ENCODE measurements around the gene USP13. TPM values are rescaled to one million over a fixed set of nuclear protein-coding genes. Genes with fewer than 3 reads are reported as not detected.
"Not testable (repeated sequence)": the region's sequence is repeated elsewhere in the genome, so short reads cannot be mapped to it uniquely, and the experiment has no call there.

The USP13 gene
- polyA plus RNA-seq, 3 donors, result 14.1 to 16.7 (median 15.8) TPM

- DNase-seq (ENCODE audit: low read depth in 3 of 3, low spot score in 2 of 3), result not testable (repeated sequence)
Measured at GRCh38 chr3:179782841-179783240, 130.0 kb downstream of the USP13 start.

DNA sequence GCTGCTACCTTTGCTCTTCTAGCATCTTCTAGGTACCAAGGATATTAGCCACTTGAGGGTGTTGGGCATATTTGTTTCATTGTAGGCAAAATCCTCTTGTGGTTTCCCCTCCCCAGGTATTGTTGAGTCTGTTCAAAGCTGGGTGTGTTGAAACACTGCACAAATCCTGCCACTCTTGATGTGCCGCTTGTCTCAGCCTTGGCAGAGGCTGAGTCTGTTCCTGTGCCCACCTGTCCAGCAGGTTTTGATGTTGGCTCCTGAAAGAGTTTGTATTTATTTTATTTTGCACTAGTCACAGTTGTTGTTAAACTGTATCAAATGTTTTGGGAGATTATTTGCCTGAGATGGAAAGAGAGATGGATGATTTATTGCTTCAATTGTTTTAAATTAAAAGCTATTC is 136.2 kb downstream of the USP13 start:
- DNase-seq (ENCODE audit: low read depth in 3 of 3, low spot score in 2 of 3), result no peak

DNA sequence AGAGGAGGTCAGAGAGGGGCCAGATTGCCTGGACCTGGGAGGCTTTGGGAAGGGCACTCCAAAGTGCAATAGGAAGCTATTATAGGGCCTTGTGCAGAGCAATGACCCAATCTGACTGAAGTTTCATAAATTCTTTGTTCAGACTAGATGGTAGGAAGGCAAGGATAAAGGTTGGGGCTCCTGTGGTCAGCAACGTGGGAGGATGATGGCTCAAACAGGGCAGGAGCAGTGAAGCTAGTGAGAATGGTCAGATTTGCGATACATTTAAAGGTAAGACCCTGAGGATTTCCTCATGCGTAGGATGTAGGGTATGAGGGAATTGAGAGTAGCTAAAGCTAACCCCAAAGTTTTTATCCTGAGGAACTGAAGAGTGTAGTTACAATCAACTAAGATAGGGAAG is 139.0 kb downstream of the USP13 start:
- no peak for DNase-seq (ENCODE audit: low read depth in 3 of 3, low spot score in 2 of 3)

GRCh38 chr3:179794355-179794754 is 141.5 kb downstream of the USP13 start:
- no peak for DNase-seq (ENCODE audit: low read depth in 3 of 3, low spot score in 2 of 3)

DNA sequence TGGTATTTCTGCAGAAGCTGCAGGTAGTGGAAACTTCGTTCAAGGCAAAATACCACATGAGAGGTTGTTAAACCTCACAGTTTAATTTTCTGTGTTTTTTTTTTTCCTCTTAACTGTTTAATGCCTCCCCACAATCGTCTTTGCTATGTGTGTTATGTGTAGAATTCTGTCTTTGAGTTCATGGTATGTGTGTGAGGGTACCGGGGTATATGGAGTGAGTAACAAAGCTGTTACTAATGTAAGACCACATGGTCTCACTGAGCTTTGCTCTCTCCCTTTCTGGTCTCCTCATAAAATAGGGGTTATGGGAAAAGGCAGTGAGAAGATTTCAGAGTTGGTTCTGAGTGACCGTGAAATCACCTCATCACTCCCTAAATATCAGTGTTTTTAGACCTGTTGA is 143.6 kb downstream of the USP13 start:
- no peak for DNase-seq (ENCODE audit: low read depth in 3 of 3, low spot score in 2 of 3)

DNA sequence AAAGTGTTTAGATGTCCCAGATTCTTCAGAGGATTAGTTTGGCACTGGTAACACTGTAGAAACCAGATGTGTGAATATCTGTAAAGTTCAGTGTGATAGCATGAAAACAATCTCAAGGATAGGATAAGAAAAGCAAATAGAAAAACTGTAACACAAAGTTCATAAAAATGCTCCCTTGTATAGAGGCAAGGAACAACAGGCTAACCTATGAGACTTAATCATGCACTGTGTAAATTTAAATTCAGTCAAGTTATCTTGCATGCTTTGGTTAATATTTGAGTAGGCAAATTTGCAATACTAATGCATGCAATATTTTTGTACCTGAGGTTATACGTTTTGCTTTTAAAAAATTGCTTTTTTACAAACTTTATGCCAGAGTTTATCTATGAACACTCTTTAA is 144.4 kb downstream of the USP13 start:
- no peak for DNase-seq (ENCODE audit: low read depth in 3 of 3, low spot score in 2 of 3)

DNA sequence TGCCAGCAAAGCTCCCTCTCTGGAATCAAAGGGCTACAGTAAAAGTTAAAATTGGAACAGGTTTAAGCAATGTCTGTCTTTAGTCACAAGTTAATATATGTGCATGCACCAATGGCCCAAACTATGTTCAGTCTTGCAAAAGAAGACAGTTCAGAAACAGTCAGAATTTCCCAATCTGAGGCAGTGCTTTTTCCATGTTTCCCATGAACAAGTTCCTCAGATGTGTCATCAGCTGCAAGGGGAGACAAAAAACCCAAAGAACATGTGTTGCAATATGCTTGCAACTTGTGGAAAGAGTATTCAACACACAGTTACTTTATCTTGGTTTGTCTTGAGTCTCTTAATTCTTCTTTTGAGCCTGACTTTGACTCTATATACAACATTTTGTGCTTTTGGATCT is 148.4 kb downstream of the USP13 start:
- no peak for DNase-seq (ENCODE audit: low read depth in 3 of 3, low spot score in 2 of 3)

GRCh38 chr3:179801856-179802255 is 149.0 kb downstream of the USP13 start:
- no peak for DNase-seq (ENCODE audit: low read depth in 3 of 3, low spot score in 2 of 3)

DNA sequence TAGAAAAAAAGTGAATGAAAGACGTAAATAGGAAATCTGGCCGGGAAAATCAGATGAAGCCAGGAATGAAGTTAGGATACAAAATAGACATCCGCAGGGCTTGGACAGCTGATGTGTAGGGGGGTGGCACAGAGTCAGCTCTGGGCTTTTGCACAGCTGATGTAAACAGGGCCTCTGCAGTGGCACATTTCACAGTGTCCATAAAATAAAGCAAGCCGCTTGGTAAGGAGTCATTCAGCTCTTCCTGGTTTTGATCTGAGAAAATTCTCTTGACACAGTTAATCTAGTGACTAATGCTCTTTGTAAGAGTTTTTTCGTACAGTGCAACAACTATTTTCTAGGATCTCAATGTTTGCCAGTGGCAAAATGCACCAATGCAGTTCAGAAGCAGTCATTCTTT is 153.3 kb downstream of the USP13 start:
- DNase-seq (ENCODE audit: low read depth in 3 of 3, low spot score in 2 of 3), result no peak

DNA sequence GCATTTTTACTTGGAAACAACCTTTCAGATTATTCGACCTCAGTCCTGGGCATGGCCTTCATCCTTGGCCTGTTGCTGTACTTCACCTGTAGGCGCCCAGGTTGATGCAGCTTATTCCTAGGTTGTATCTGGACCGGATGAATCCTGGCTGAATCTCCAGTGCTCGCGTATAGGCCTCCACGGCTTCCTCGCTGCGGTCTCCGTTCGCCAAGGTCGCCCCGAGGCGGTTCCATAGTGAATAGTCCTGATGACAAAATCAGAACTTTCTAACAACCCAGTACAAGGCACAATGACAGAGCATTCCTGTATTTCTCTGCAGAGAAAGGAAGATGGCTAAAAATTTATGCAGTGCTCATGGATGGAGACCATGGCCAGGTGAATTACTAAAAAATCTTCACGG is 154.7 kb downstream of the USP13 start:
- no peak for DNase-seq (ENCODE audit: low read depth in 3 of 3, low spot score in 2 of 3)

- DNase-seq (ENCODE audit: low read depth in 3 of 3, low spot score in 2 of 3), result no peak
Measured at GRCh38 chr3:179809639-179810038, 156.8 kb downstream of the USP13 start.

- DNase-seq (ENCODE audit: low read depth in 3 of 3, low spot score in 2 of 3), result peak; percentile 8 to 29 (median 27)
Measured at GRCh38 chr3:179811321-179812095, 158.7 kb downstream of the USP13 start.

- DNase-seq (ENCODE audit: low read depth in 3 of 3, low spot score in 2 of 3), result no peak
Measured at GRCh38 chr3:179812096-179812382, 159.2 kb downstream of the USP13 start.

GRCh38 chr3:179819379-179819778 is 166.5 kb downstream of the USP13 start:
- no peak for DNase-seq (ENCODE audit: low read depth in 3 of 3, low spot score in 2 of 3)

GRCh38 chr3:179822296-179822695 is 169.5 kb downstream of the USP13 start:
- no peak for DNase-seq (ENCODE audit: low read depth in 3 of 3, low spot score in 2 of 3)

GRCh38 chr3:179825527-179826246 is 172.8 kb downstream of the USP13 start:
- no peak for DNase-seq (ENCODE audit: low read depth in 3 of 3, low spot score in 2 of 3)

DNA sequence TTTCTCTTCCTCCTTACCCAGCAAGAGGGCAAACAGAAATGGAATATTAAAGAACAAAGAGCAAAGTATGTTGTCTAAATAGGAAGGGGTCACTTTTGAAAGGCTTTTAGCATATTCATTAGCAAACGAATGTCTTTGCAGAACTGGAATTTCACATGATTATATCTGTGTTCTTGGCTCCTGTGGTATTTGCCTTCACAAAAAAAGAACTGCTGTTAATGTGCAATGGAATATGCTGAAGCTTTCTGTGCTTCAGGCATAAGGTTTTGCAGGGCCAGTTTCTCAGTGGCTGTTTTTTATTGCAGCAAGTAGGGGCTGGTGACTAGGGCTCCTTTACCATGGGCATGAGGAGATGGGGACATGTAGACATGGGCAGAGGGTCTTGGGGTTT is 173.4 kb downstream of the USP13 start:
- DNase-seq (ENCODE audit: low read depth in 3 of 3, low spot score in 2 of 3), result no peak

GRCh38 chr3:179828738-179829137 is 175.9 kb downstream of the USP13 start:
- DNase-seq (ENCODE audit: low read depth in 3 of 3, low spot score in 2 of 3), result no peak

- DNase-seq (ENCODE audit: low read depth in 3 of 3, low spot score in 2 of 3), result no peak
Measured at GRCh38 chr3:179829401-179829800, 176.6 kb downstream of the USP13 start.

- no peak for DNase-seq (ENCODE audit: low read depth in 3 of 3, low spot score in 2 of 3)
Measured at GRCh38 chr3:179832333-179832854, 179.6 kb downstream of the USP13 start.

DNA sequence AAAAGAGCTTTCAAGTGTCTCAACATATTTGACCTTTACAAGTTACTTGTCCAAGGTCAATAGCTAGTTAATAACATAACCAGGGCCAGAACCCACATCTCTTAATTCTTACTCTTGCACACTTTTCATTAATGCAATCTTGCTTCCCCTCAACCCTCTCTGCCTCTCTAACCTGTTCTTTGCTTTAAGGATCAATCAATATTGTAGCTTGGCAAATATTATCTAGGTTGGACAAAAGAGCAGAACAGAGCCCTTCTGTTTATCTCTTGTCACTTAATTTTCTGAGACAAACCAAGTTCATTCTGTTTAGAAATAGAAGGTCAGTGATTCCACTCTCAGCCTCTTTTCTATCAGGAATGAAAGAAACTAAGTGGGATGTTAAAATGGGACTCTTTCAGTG is 180.5 kb downstream of the USP13 start:
- DNase-seq (ENCODE audit: low read depth in 3 of 3, low spot score in 2 of 3), result no peak

- no peak for DNase-seq (ENCODE audit: low read depth in 3 of 3, low spot score in 2 of 3)
Measured at GRCh38 chr3:179837374-179837773, 184.5 kb downstream of the USP13 start.

All from right renal cortex interstitium (tissue), 3 donors.